Smooth muscle cell (in vitro differentiated cells): ENCODE results near the gene FAF1. TPM values are rescaled to one million over a fixed set of nuclear protein-coding genes. Genes with fewer than 3 reads are reported as not detected.

Experiments used
- DNase-seq: peaks from one replicate; lab custom pipeline; 2025; ENCODE audit not compliant: unreplicated experiment; lab: John Stamatoyannopoulos, UW
- H2AFZ ChIP-seq: fragments of 200-600 bp; sonication (generic); 2 replicates; pipeline ENCODE4 v1.6.0; 2016; ENCODE audit warnings: antibody characterized with exemption, low read depth, mild to moderate bottlenecking
- H3F3A ChIP-seq: fragments of 200-600 bp; sonication (generic); 2 replicates; pipeline ENCODE4 v1.6.0; 2017; ENCODE audit warnings: antibody characterized with exemption, low read depth
- H3K27ac ChIP-seq: fragments of 200-600 bp; sonication (generic); 2 replicates; pipeline ENCODE4 v1.5.1; 2016; ENCODE audit warnings: low read depth, mild to moderate bottlenecking
- H3K27me3 ChIP-seq: fragments of 200-600 bp; sonication (generic); 2 replicates; pipeline ENCODE4 v1.6.1; 2016; ENCODE audit warnings: low read depth, mild to moderate bottlenecking
- H3K36me3 ChIP-seq: fragments of 200-600 bp; sonication (generic); 2 replicates; pipeline ENCODE4 v1.5.1; 2016; ENCODE audit warnings: low read depth
- H3K4me1 ChIP-seq: fragments of 200-600 bp; sonication (generic); 2 replicates; pipeline ENCODE4 v1.5.1; 2016; ENCODE audit warnings: low read depth
- H3K4me2 ChIP-seq: fragments of 200-600 bp; sonication (generic); 2 replicates; pipeline ENCODE4 v1.6.0; 2016; ENCODE audit warnings: mild to moderate bottlenecking
- H3K4me3 ChIP-seq: fragments of 200-600 bp; sonication (generic); 2 replicates; pipeline ENCODE4 v1.5.1; 2016; ENCODE audit warnings: mild to moderate bottlenecking
- H3K79me2 ChIP-seq: fragments of 200-600 bp; sonication (generic); 2 replicates; pipeline ENCODE4 v1.6.0; 2016; ENCODE audit warnings: low read depth, mild to moderate bottlenecking
- H3K9ac ChIP-seq: fragments of 200-600 bp; sonication (generic); 2 replicates; pipeline ENCODE4 v1.6.0; 2016; ENCODE audit warnings: low read depth
- H3K9me3 ChIP-seq: fragments of 200-600 bp; sonication (generic); replicated peaks from 2 replicates; pipeline ENCODE4 v1.5.1; 2016; ENCODE audit warnings: low read depth
- H4K20me1 ChIP-seq: fragments of 200-600 bp; sonication (generic); 2 replicates; pipeline ENCODE4 v1.6.0; 2016; ENCODE audit warnings: low read depth
- CTCF ChIP-seq: fragments of 200-600 bp; sonication (generic); IDR thresholded peaks from 2 replicates; pipeline ENCODE4 v1.5.1; 2017; ENCODE audit warnings: borderline replicate concordance, mild to moderate bottlenecking, antibody characterized with exemption; ENCODE audit not compliant: insufficient read depth, poor library complexity, severe bottlenecking
- WGBS: methylation state at CpG from one replicate; pipeline ENCODE4 v1.1.7; 2016; ENCODE audit warnings: low lambda C conversion rate; 5-methylcytosine and 5-hydroxymethylcytosine counted together
- polyA plus RNA-seq: library from polyadenylated mRNA; unstranded; fragments of >200 nt; fragmentation: Nextera tagmentation; extraction: Ambion mirVana; gene quantifications from 2 replicates; pipeline ENCODE4 v1.2.1, GENCODE V29; 2016
- total RNA-seq: library from RNA; depleted of rRNA; stranded (reverse); fragments of >200 nt; gene quantifications from 2 replicates; pipeline ENCODE4 v1.2.3, GENCODE V29; 2014

Gene FAF1
- total and polyA plus RNA-seq, 2 experiments from 2014 or later = 51.5 to 51.6 TPM

- Histone ChIP-seq H3K4me1 (peaks cover 17% of the 10 kb centered on the region), H3K4me2 (no peak overlapping the region), H3K36me3 (no peaks in the 10 kb centered on the region), H2AFZ (no peak overlapping the region), H3K79me2 (no peaks in the 10 kb centered on the region), H3K9ac (no peak overlapping the region), H3K4me3 (no peak overlapping the region), H3K27ac (no peak overlapping the region), H3K9me3 (no peaks in the 10 kb centered on the region), H3F3A (no peaks in the 10 kb centered on the region), H3K27me3 (peaks cover 100% of the 10 kb centered on the region), H4K20me1 (no peaks in the 10 kb centered on the region)
- TF ChIP-seq CTCF = no peak
- no peak for DNase-seq
- WGBS = 16% methylated on average over 20 of the region's 20 CpGs
These were observed 533.9 kb downstream of the FAF1 start for GRCh38 chr1:50426108-50426700.

- no peak overlapping the region for H2AFZ ChIP-seq
- no peak overlapping the region for H3K4me2 ChIP-seq
These were observed 534.5 kb downstream of the FAF1 start for GRCh38 chr1:50425376-50426107.

GRCh38 chr1:50424884-50425375, 535.1 kb downstream of the FAF1 start:
- H3K79me2 ChIP-seq = no peaks in the 10 kb centered on the region
- H3K36me3 ChIP-seq = no peaks in the 10 kb centered on the region
- WGBS = 3% methylated on average over 40 of the region's 40 CpGs
- no peaks in the 10 kb centered on the region for H3F3A ChIP-seq
- H3K27me3 ChIP-seq = peaks cover 100% of the 10 kb centered on the region
- no peak for TF ChIP-seq CTCF
- peak overlapping the region; percentile 71 for H3K4me2 ChIP-seq
- H3K9ac ChIP-seq = no peak overlapping the region
- H3K9me3 ChIP-seq = no peaks in the 10 kb centered on the region
- H3K4me3 ChIP-seq = peak overlapping the region; percentile 38
- H2AFZ ChIP-seq = no peak overlapping the region
- DNase-seq = no peak
- H4K20me1 ChIP-seq = no peaks in the 10 kb centered on the region
- H3K4me1 ChIP-seq = peaks cover 17% of the 10 kb centered on the region
- H3K27ac ChIP-seq = no peak overlapping the region

More at GRCh38 chr1:50425376-50426107, 534.5 kb downstream of the FAF1 start:
- Histone ChIP-seq H3K27ac (no peak overlapping the region), H3K9ac (no peak overlapping the region), H3K4me3 (no peak overlapping the region), H3K79me2 (no peaks in the 10 kb centered on the region), H3F3A (no peaks in the 10 kb centered on the region), H3K27me3 (peaks cover 100% of the 10 kb centered on the region), H4K20me1 (no peaks in the 10 kb centered on the region), H3K36me3 (no peaks in the 10 kb centered on the region), H3K9me3 (no peaks in the 10 kb centered on the region), H3K4me1 (peaks cover 17% of the 10 kb centered on the region)
- TF ChIP-seq CTCF = no peak
- 9% methylated on average over 34 of the region's 34 CpGs for WGBS
- DNase-seq = no peak
